Activated CD4-positive, alpha-beta memory T cell treated with anti-CD3 and anti-CD28 coated beads for 36 hours (primary cell): ENCODE data around the gene CD48. TPM values are rescaled to one million over a fixed set of nuclear protein-coding genes. Genes with fewer than 3 reads are reported as not detected.

Source experiments
- CTCF ChIA-PET: fragments of 350-600 bp; sonication (Branson Sonifier 250); formaldehyde crosslinking; loops from one replicate; lab custom pipeline; 2021; ENCODE audit warnings: antibody characterized with exemption, inconsistent platforms; lab: Charles Lee
- POLR2A ChIA-PET: fragments of 350-600 bp; sonication (Branson Sonifier 250); formaldehyde crosslinking; loops from one replicate; lab custom pipeline; 2021; ENCODE audit warnings: antibody characterized with exemption; lab: Charles Lee
- DNase-seq: peaks from one replicate; pipeline ENCODE4 v3.0.0-alpha.2; 2020
- H3K27ac Mint-ChIP-seq: one replicate; pipeline ENCODE4 v1.8.0; 2021; ENCODE audit warnings: mixed read lengths
- H3K27me3 Mint-ChIP-seq: one replicate; pipeline ENCODE4 v1.8.0; 2021; ENCODE audit warnings: mixed read lengths
- H3K36me3 Mint-ChIP-seq: one replicate; pipeline ENCODE4 v1.8.0; 2021; ENCODE audit warnings: mixed read lengths
- H3K4me1 Mint-ChIP-seq: one replicate; pipeline ENCODE4 v1.8.0; 2021; ENCODE audit warnings: low read depth, mixed read lengths
- H3K4me3 Mint-ChIP-seq: one replicate; pipeline ENCODE4 v1.8.0; 2021; ENCODE audit warnings: mild to moderate bottlenecking, mixed read lengths
- H3K9me3 Mint-ChIP-seq: one replicate; pipeline ENCODE4 v1.8.0; 2021; ENCODE audit warnings: mixed read lengths
- intact Hi-C: fragments of 100-400 bp; cut with micrococcal nuclease; formaldehyde crosslinking; loops from one replicate; pipeline ENCODE4 v1.15.1; 2023
- total RNA-seq, 2 experiments: library from RNA; stranded (reverse); gene quantifications; one replicate each; pipeline ENCODE4 v1.2.3, GENCODE V29; 2021

The CD48 gene
- total RNA-seq, 2 experiments from 2014 or later = 190 to 194 TPM

GRCh38 chr1:160675641-160676410 lies 35.8 kb downstream of the CD48 start:
- Mint-ChIP-seq H3K27me3 (no peaks in the 10 kb centered on the region), H3K4me3 (no peak overlapping the region), H3K9me3 (no peaks in the 10 kb centered on the region), H3K27ac (peak overlapping the region; percentile 76), H3K36me3 (peaks cover 41% of the 10 kb centered on the region), H3K4me1 (peaks cover 49% of the 10 kb centered on the region)
- intact Hi-C loops = loop anchor here (1.0 kb wide), 1 partner anchor 7 kb away; no protein-coding TSS in a partner anchor
- DNase-seq = peak; percentile 88
- ChIA-PET POLR2A (interaction anchor here (0.8 to 5.4 kb wide), 9 partner anchors 31 to 92 kb away, joined by 3 to 81 read pairs (median 7); partner anchors contain the start of gene SLAMF1), CTCF (interaction anchor here (0.7 to 6.3 kb wide), 40 partner anchors 9 to 243 kb away, joined by 3 to 69 read pairs (median 6); partner anchors contain the start of genes CD48 and SLAMF1)

- ChIA-PET POLR2A (interaction anchor here (1.0 to 5.4 kb wide), 10 partner anchors 9 to 93 kb away, joined by 3 to 81 read pairs (median 12); partner anchors contain the start of genes CD48 and SLAMF1), CTCF (interaction anchor here (0.7 to 6.3 kb wide), 25 partner anchors 8 to 163 kb away, joined by 3 to 69 read pairs (median 6); partner anchors contain the start of genes CD48, LY9 and SLAMF1)
- H3K9me3 Mint-ChIP-seq = peaks cover 4% of the 10 kb centered on the region
- no peaks in the 10 kb centered on the region for H3K27me3 Mint-ChIP-seq
- H3K36me3 Mint-ChIP-seq = peaks cover 36% of the 10 kb centered on the region
- DNase-seq = no peak
- peaks cover 47% of the 10 kb centered on the region for H3K4me1 Mint-ChIP-seq
- no peak overlapping the region for H3K4me3 Mint-ChIP-seq
- H3K27ac Mint-ChIP-seq = no peak overlapping the region
- intact Hi-C loops = loop anchor here (5.0 kb wide), 3 partner anchors 33 to 242 kb away; partner anchors contain the start of gene SLAMF6
Measured at GRCh38 chr1:160674415-160674814, 37.2 kb downstream of the CD48 start.

GRCh38 chr1:160672789-160673695 lies 38.6 kb downstream of the CD48 start:
- Mint-ChIP-seq H3K4me3 (no peak overlapping the region), H3K9me3 (peaks cover 11% of the 10 kb centered on the region), H3K27ac (no peak overlapping the region), H3K4me1 (peaks cover 46% of the 10 kb centered on the region), H3K36me3 (peaks cover 29% of the 10 kb centered on the region), H3K27me3 (no peaks in the 10 kb centered on the region)
- peak; percentile 69 for DNase-seq
- intact Hi-C loops = loop anchor here (1.0 to 5.0 kb wide), 7 partner anchors 8 to 241 kb away; partner anchors contain the start of genes SLAMF1 and SLAMF6
- ChIA-PET CTCF (interaction anchor here (0.7 to 6.3 kb wide), 17 partner anchors 9 to 279 kb away, joined by 3 to 69 read pairs (median 5); partner anchors contain the start of genes CD48 and SLAMF1), POLR2A (interaction anchor here (0.8 to 5.4 kb wide), 16 partner anchors 8 to 244 kb away, joined by 3 to 81 read pairs (median 6); partner anchors contain the start of genes CD48, LY9 and SLAMF1)

GRCh38 chr1:160671603-160672517 lies 39.8 kb downstream of the CD48 start:
- ChIA-PET POLR2A (interaction anchor here (0.9 to 5.4 kb wide), 12 partner anchors 11 to 217 kb away, joined by 3 to 81 read pairs (median 6); partner anchors contain the start of genes CD48, LY9 and SLAMF1), CTCF (interaction anchor here (1.1 to 6.3 kb wide), 9 partner anchors 8 to 127 kb away, joined by 4 to 69 read pairs (median 29); partner anchors contain the start of genes CD48 and SLAMF1)
- Mint-ChIP-seq H3K36me3 (peaks cover 20% of the 10 kb centered on the region), H3K9me3 (peaks cover 11% of the 10 kb centered on the region), H3K27ac (peak overlapping the region; percentile 46), H3K27me3 (no peaks in the 10 kb centered on the region), H3K4me1 (peaks cover 45% of the 10 kb centered on the region), H3K4me3 (no peak overlapping the region)
- no peak for DNase-seq
- intact Hi-C loops = loop anchor here (5.0 kb wide), 3 partner anchors 35 to 240 kb away; partner anchors contain the start of gene SLAMF6

- Mint-ChIP-seq H3K27me3 (no peaks in the 10 kb centered on the region), H3K9me3 (peaks cover 11% of the 10 kb centered on the region), H3K27ac (peak overlapping the region; percentile 46), H3K36me3 (peaks cover 12% of the 10 kb centered on the region), H3K4me1 (peaks cover 49% of the 10 kb centered on the region), H3K4me3 (no peak overlapping the region)
- ChIA-PET POLR2A (interaction anchor here (1.4 kb wide), 1 partner anchor 44 kb away, joined by 3 read pairs; no protein-coding TSS in a partner anchor), CTCF (interaction anchor here (6.3 kb wide), 1 partner anchor 41 kb away, joined by 31 read pairs; the partner anchor contains the start of gene CD48)
- no peak for DNase-seq
- intact Hi-C loops = loop anchor here (5.0 kb wide), 3 partner anchors 37 to 238 kb away; partner anchors contain the start of gene SLAMF6
Measured at GRCh38 chr1:160670701-160671100, 40.9 kb downstream of the CD48 start.

- DNase-seq = no peak
- Mint-ChIP-seq H3K4me1 (peaks cover 51% of the 10 kb centered on the region), H3K36me3 (peaks cover 12% of the 10 kb centered on the region), H3K9me3 (peaks cover 11% of the 10 kb centered on the region), H3K4me3 (no peak overlapping the region), H3K27ac (peak overlapping the region; percentile 39), H3K27me3 (no peaks in the 10 kb centered on the region)
- POLR2A ChIA-PET = interaction anchor here (1.4 kb wide), 1 partner anchor 43 kb away, joined by 3 read pairs; no protein-coding TSS in a partner anchor
- intact Hi-C loops = loop anchor here (5.0 kb wide), 3 partner anchors 37 to 238 kb away; partner anchors contain the start of gene SLAMF6
- CTCF ChIA-PET = no interaction called here
Measured at GRCh38 chr1:160669802-160670201, 41.8 kb downstream of the CD48 start.

GRCh38 chr1:160669276-160669675 lies 42.3 kb downstream of the CD48 start:
- DNase-seq = no peak
- Mint-ChIP-seq H3K4me3 (no peak overlapping the region), H3K27me3 (no peaks in the 10 kb centered on the region), H3K27ac (no peak overlapping the region), H3K36me3 (peaks cover 12% of the 10 kb centered on the region), H3K4me1 (peaks cover 56% of the 10 kb centered on the region), H3K9me3 (peaks cover 11% of the 10 kb centered on the region)
- intact Hi-C loops = no loop called here
- ChIA-PET POLR2A (no interaction called here), CTCF (interaction anchor here (0.7 kb wide), 1 partner anchor 125 kb away, joined by 3 read pairs; no protein-coding TSS in a partner anchor)

GRCh38 chr1:160667896-160668295 lies 43.7 kb downstream of the CD48 start:
- intact Hi-C loops = no loop called here
- no peak for DNase-seq
- ChIA-PET CTCF (interaction anchor here (0.7 to 1.1 kb wide), 5 partner anchors 13 to 141 kb away, joined by 3 to 4 read pairs (median 3); partner anchors contain the start of gene SLAMF1), POLR2A (no interaction called here)
- H3K27me3 Mint-ChIP-seq = no peaks in the 10 kb centered on the region
- H3K4me3 Mint-ChIP-seq = no peak overlapping the region
- H3K27ac Mint-ChIP-seq = peak overlapping the region; percentile 94
- peaks cover 11% of the 10 kb centered on the region for H3K9me3 Mint-ChIP-seq
- peaks cover 70% of the 10 kb centered on the region for H3K4me1 Mint-ChIP-seq
- H3K36me3 Mint-ChIP-seq = peaks cover 12% of the 10 kb centered on the region

- peak overlapping the region; percentile 94 for H3K27ac Mint-ChIP-seq
- peaks cover 13% of the 10 kb centered on the region for H3K36me3 Mint-ChIP-seq
- H3K9me3 Mint-ChIP-seq = peaks cover 11% of the 10 kb centered on the region
- no peak for DNase-seq
- POLR2A ChIA-PET = interaction anchor here (0.9 to 1.5 kb wide), 3 partner anchors 36 to 47 kb away, joined by 3 read pairs; no protein-coding TSS in a partner anchor
- H3K27me3 Mint-ChIP-seq = no peaks in the 10 kb centered on the region
- CTCF ChIA-PET = interaction anchor here (1.1 to 4.5 kb wide), 4 partner anchors 9 to 47 kb away, joined by 3 to 18 read pairs (median 11); no protein-coding TSS in a partner anchor
- H3K4me3 Mint-ChIP-seq = peak overlapping the region; percentile 68
- peaks cover 84% of the 10 kb centered on the region for H3K4me1 Mint-ChIP-seq
- intact Hi-C loops = no loop called here
Measured at GRCh38 chr1:160666079-160666442, 45.6 kb downstream of the CD48 start.
